ENCODE results near the gene ARHGEF7. TPM values are rescaled to one million over a fixed set of nuclear protein-coding genes. Genes with fewer than 3 reads are reported as not detected.
A peak's percentile ranks its signal among the peaks of the same experiment; 100 is the strongest.

The ARHGEF7 gene
- total RNA-seq, 1 experiment from 2014 or later = 46.2 TPM

DNA sequence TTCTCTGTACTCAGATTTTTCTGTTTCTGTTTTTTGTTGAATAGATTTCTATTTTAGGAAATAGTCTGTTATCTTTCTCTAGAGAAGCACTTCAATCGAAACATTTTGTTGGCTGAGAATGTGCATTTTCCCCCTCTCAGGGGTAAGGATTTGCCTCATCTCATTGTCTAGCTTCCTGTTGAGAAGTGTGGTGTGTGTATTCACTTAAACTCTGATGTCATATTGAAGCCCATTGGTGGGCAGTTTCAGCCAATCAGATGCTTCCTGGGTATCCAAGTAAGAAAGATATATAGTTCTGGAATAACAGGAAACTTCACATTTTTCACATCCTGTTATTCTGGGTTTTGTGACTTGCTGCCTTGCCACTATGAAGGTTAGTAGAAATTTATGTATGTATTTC, 87.6 kb downstream of the ARHGEF7 start:
- CTCF ChIA-PET = no interaction called here
- intact Hi-C loops (cut with micrococcal nuclease) = no loop called here
- Histone ChIP-seq H4K20me1 (ENCODE audit: insufficient read depth) (peaks cover 11% of the 10 kb centered on the region; the same call in 1 of the 2 replicates), H3K36me3 (ENCODE audit: control insufficient read depth in 1 of 2, insufficient read depth in 2 of 2, low read length in 2 of 2) (no peaks in the 10 kb centered on the region), H3K4me2 (ENCODE audit: low read length) (no peak overlapping the region), H3K9me2 (ENCODE audit: insufficient read depth) (no peaks in the 10 kb centered on the region), H3K79me2 (ENCODE audit: insufficient read depth, low read length) (peaks cover 92% of the 10 kb centered on the region), H3K4me1 (ENCODE audit: control insufficient read depth in 1 of 2, insufficient read depth in 2 of 2, low read length in 2 of 2) (no peaks in the 10 kb centered on the region), H3K27ac (ENCODE audit: low read depth, low read length) (no peak overlapping the region), H3K27me3 (ENCODE audit: insufficient read depth, low read length) (no peaks in the 10 kb centered on the region), H3K9me3 (ENCODE audit: control insufficient read depth in 1 of 2, insufficient read depth in 1 of 2, low read depth in 1 of 2, low read length in 2 of 2) (no peaks in the 10 kb centered on the region), H3K4me3 (replicated peaks in 1 of 2; ENCODE audit: low read depth in 1 of 2, low read length in 2 of 2) (no peak overlapping the region), H3K9ac (ENCODE audit: low read length) (no peak overlapping the region), H2AFZ (ENCODE audit: low read depth, low read length, poor library complexity, severe bottlenecking) (no peak overlapping the region)
- no peak for TF ChIP-seq SRF (IDR thresholded peaks at IDR 0.05; ENCODE audit: low read depth)
- no peak for TF ChIP-seq EGR1 (IDR thresholded peaks at IDR 0.05; ENCODE audit: low read depth)
- TF ChIP-seq POLR2A (IDR thresholded peaks at IDR 0.05; ENCODE audit: borderline replicate concordance, extremely low read depth, insufficient read depth, insufficient read length) = no peak
- TF ChIP-seq CEBPB (IDR thresholded peaks at IDR 0.05; ENCODE audit: low read depth) = no peak
- no peak for TF ChIP-seq FOSL1 (IDR thresholded peaks at IDR 0.05; ENCODE audit: low read depth)
- no peak for TF ChIP-seq SIN3A (IDR thresholded peaks at IDR 0.05; ENCODE audit: low read depth)
- no peak for TF ChIP-seq EZH2 (IDR thresholded peaks at IDR 0.05)
- no TSS peak for BruUV-seq (replicated peaks)
- DNase-seq (ENCODE audit: low read depth, low spot score) (peak; percentile 6), ATAC-seq (no peak; the same call in 1 of the 2 replicates)
- RAD21 ChIA-PET (ENCODE audit: low non-redundant PET in 1 of 2, low total read pairs in 2 of 2, uncharacterized antibody in 2 of 2, unreplicated experiment in 2 of 2) = no interaction called here
- POLR2A ChIA-PET = no interaction called here

DNA sequence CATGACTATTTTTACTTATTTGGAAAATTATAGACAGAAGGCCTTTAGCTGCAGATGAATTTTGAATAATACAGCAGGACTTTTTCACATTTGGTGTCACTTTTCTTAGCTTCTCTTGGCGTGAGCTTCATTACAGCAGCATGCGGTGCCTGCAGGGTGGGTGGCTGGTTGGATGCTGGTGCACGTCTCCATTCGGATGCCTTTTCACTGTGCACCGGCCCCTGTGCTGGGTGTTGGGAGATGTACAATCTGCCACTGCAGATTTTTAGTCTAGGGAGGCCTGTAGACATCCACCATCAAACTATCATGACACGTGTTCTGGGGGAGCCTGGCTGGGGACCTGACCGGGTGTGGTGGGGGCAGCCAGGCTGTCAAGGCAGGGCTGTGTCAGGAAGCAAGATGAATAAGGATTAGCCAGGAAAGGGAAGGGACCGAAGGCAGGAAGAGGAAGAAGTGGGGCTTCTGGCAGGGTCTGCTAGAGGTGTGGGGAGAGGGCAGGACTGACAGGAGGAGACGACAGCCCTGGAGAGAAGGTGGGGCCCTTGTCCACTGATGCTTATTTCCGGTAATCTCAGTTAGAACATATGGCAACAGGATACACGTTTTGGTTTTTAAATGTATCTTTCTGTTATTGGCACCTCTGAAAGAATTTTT, 88.8 kb downstream of the ARHGEF7 start:
- no peak for DNase-seq (ENCODE audit: low read depth, low spot score)
- Histone ChIP-seq H3K27ac (ENCODE audit: low read depth, low read length) (no peak overlapping the region), H3K27me3 (ENCODE audit: insufficient read depth, low read length) (no peaks in the 10 kb centered on the region), H4K20me1 (ENCODE audit: insufficient read depth) (peaks cover 11% of the 10 kb centered on the region; the same call in 1 of the 2 replicates), H3K4me1 (ENCODE audit: control insufficient read depth in 1 of 2, insufficient read depth in 2 of 2, low read length in 2 of 2) (peaks cover 0 to 3% of the 10 kb centered on the region in 2 experiments; a peak in 1 of 4 replicates), H3K4me3 (replicated peaks in 1 of 2; ENCODE audit: low read depth in 1 of 2, low read length in 2 of 2) (no peak overlapping the region), H3K9me2 (ENCODE audit: insufficient read depth) (no peaks in the 10 kb centered on the region), H3K9me3 (ENCODE audit: control insufficient read depth in 1 of 2, insufficient read depth in 1 of 2, low read depth in 1 of 2, low read length in 2 of 2) (no peaks in the 10 kb centered on the region), H3K9ac (ENCODE audit: low read length) (no peak overlapping the region), H3K4me2 (ENCODE audit: low read length) (no peak overlapping the region), H2AFZ (ENCODE audit: low read depth, low read length, poor library complexity, severe bottlenecking) (no peak overlapping the region), H3K79me2 (ENCODE audit: insufficient read depth, low read length) (peaks cover 94% of the 10 kb centered on the region), H3K36me3 (ENCODE audit: control insufficient read depth in 1 of 2, insufficient read depth in 2 of 2, low read length in 2 of 2) (no peaks in the 10 kb centered on the region)
- ChIA-PET CTCF (no interaction called here), POLR2A (no interaction called here), RAD21 (ENCODE audit: low non-redundant PET in 1 of 2, low total read pairs in 2 of 2, uncharacterized antibody in 2 of 2, unreplicated experiment in 2 of 2) (no interaction called here)
- no TSS peak for BruUV-seq (replicated peaks)
- intact Hi-C loops (cut with micrococcal nuclease) = no loop called here
- no peak for ATAC-seq
- TF ChIP-seq, protein P1, sequence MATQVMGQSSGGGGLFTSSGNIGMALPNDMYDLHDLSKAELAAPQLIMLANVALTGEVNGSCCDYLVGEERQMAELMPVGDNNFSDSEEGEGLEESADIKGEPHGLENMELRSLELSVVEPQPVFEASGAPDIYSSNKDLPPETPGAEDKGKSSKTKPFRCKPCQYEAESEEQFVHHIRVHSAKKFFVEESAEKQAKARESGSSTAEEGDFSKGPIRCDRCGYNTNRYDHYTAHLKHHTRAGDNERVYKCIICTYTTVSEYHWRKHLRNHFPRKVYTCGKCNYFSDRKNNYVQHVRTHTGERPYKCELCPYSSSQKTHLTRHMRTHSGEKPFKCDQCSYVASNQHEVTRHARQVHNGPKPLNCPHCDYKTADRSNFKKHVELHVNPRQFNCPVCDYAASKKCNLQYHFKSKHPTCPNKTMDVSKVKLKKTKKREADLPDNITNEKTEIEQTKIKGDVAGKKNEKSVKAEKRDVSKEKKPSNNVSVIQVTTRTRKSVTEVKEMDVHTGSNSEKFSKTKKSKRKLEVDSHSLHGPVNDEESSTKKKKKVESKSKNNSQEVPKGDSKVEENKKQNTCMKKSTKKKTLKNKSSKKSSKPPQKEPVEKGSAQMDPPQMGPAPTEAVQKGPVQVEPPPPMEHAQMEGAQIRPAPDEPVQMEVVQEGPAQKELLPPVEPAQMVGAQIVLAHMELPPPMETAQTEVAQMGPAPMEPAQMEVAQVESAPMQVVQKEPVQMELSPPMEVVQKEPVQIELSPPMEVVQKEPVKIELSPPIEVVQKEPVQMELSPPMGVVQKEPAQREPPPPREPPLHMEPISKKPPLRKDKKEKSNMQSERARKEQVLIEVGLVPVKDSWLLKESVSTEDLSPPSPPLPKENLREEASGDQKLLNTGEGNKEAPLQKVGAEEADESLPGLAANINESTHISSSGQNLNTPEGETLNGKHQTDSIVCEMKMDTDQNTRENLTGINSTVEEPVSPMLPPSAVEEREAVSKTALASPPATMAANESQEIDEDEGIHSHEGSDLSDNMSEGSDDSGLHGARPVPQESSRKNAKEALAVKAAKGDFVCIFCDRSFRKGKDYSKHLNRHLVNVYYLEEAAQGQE (IDR thresholded peaks at IDR 0.05; ENCODE audit: low read depth) = no peak
- TF ChIP-seq SRF (IDR thresholded peaks at IDR 0.05; ENCODE audit: low read depth) (no peak), YY1 (IDR thresholded peaks at IDR 0.05; ENCODE audit: extremely low read depth, insufficient replicate concordance, low read depth, low read length) (no peak), FOSL1 (IDR thresholded peaks at IDR 0.05; ENCODE audit: low read depth) (no peak), TCF7L2 (IDR thresholded peaks at IDR 0.05; ENCODE audit: borderline replicate concordance, extremely low read depth, insufficient read depth, insufficient read length) (no peak), EZH2 (IDR thresholded peaks at IDR 0.05) (no peak), JUND (IDR thresholded peaks at IDR 0.05) (no peak), CBX3 (IDR thresholded peaks at IDR 0.05; ENCODE audit: low read depth) (no peak), ELF1 (IDR thresholded peaks at IDR 0.05; ENCODE audit: borderline replicate concordance, low read depth) (no peak), RAD21 (IDR thresholded peaks at IDR 0.05; ENCODE audit: low read depth) (no peak)
- TF ChIP-seq, protein P2, sequence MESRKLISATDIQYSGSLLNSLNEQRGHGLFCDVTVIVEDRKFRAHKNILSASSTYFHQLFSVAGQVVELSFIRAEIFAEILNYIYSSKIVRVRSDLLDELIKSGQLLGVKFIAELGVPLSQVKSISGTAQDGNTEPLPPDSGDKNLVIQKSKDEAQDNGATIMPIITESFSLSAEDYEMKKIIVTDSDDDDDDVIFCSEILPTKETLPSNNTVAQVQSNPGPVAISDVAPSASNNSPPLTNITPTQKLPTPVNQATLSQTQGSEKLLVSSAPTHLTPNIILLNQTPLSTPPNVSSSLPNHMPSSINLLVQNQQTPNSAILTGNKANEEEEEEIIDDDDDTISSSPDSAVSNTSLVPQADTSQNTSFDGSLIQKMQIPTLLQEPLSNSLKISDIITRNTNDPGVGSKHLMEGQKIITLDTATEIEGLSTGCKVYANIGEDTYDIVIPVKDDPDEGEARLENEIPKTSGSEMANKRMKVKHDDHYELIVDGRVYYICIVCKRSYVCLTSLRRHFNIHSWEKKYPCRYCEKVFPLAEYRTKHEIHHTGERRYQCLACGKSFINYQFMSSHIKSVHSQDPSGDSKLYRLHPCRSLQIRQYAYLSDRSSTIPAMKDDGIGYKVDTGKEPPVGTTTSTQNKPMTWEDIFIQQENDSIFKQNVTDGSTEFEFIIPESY (IDR thresholded peaks at IDR 0.05; ENCODE audit: extremely low read depth, insufficient replicate concordance, low read length) = no peak
- TF ChIP-seq, protein P3, sequence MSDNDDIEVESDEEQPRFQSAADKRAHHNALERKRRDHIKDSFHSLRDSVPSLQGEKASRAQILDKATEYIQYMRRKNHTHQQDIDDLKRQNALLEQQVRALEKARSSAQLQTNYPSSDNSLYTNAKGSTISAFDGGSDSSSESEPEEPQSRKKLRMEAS (IDR thresholded peaks at IDR 0.05) = no peak
